Stimulated activated CD8-positive, alpha-beta memory T cell treated with anti-CD3 and anti-CD28 coated beads, Interleukin-12 subunit alpha, Interleukin-12 subunit beta, amount 100 ng/mL, for 1 hour (primary cell): Measurements from ENCODE around the gene CCDC91.
"Not testable (repeated sequence)": the region's sequence is repeated elsewhere in the genome, so short reads cannot be mapped to it uniquely, and the experiment has no call there.

Source experiments
- DNase-seq: peaks from one replicate; pipeline ENCODE4 v3.0.0-alpha.2; 2020; ENCODE audit warnings: low read depth

CCDC91 gene

GRCh38 chr12:28369483-28369882, 179.2 kb downstream of the CCDC91 start:
- no peak for DNase-seq

GRCh38 chr12:28374556-28374955, 184.3 kb downstream of the CCDC91 start:
- DNase-seq = no peak

GRCh38 chr12:28378736-28379135, 188.5 kb downstream of the CCDC91 start:
- no peak for DNase-seq

- DNase-seq = not testable (repeated sequence)
Observed at GRCh38 chr12:28379779-28380178, 189.5 kb downstream of the CCDC91 start.

- no peak for DNase-seq
Observed at GRCh38 chr12:28383368-28383767, 193.1 kb downstream of the CCDC91 start.

GRCh38 chr12:28388879-28389278, 198.6 kb downstream of the CCDC91 start:
- DNase-seq = no peak

GRCh38 chr12:28390206-28390605, 199.9 kb downstream of the CCDC91 start:
- DNase-seq = no peak

GRCh38 chr12:28390761-28391385, 200.6 kb downstream of the CCDC91 start:
- no peak for DNase-seq

- no peak for DNase-seq
Observed at GRCh38 chr12:28409892-28410291, 219.6 kb downstream of the CCDC91 start.

- no peak for DNase-seq
Observed at GRCh38 chr12:28413460-28414109, 223.3 kb downstream of the CCDC91 start.

GRCh38 chr12:28415755-28416154, 225.5 kb downstream of the CCDC91 start:
- DNase-seq = no peak

- DNase-seq = no peak
Observed at GRCh38 chr12:28421374-28421773, 231.1 kb downstream of the CCDC91 start.

GRCh38 chr12:28424965-28425364, 234.7 kb downstream of the CCDC91 start:
- DNase-seq = no peak

- no peak for DNase-seq
Observed at GRCh38 chr12:28425526-28425925, 235.3 kb downstream of the CCDC91 start.

- DNase-seq = no peak
Observed at GRCh38 chr12:28427046-28427445, 236.8 kb downstream of the CCDC91 start.

- no peak for DNase-seq
Observed at GRCh38 chr12:28440081-28440608, 249.9 kb downstream of the CCDC91 start.

- no peak for DNase-seq
Observed at GRCh38 chr12:28442101-28442500, 251.8 kb downstream of the CCDC91 start.

- DNase-seq = no peak
Observed at GRCh38 chr12:28443337-28443736, 253.1 kb downstream of the CCDC91 start.

GRCh38 chr12:28446031-28446430, 255.8 kb downstream of the CCDC91 start:
- DNase-seq = no peak

- no peak for DNase-seq
Observed at GRCh38 chr12:28453686-28454085, 263.4 kb downstream of the CCDC91 start.

GRCh38 chr12:28456934-28457710, 266.9 kb downstream of the CCDC91 start:
- no peak for DNase-seq

GRCh38 chr12:28457785-28458184, 267.5 kb downstream of the CCDC91 start:
- DNase-seq = no peak

- DNase-seq = no peak
Observed at GRCh38 chr12:28459481-28459880, 269.2 kb downstream of the CCDC91 start.
